Aorta (tissue), 5 donors: ENCODE results near the gene ACAP1. TPM values are rescaled to one million over a fixed set of nuclear protein-coding genes. Genes with fewer than 3 reads are reported as not detected.
A peak's percentile ranks its signal among the peaks of the same experiment; 100 is the strongest.

Experiments
- ATAC-seq: fragments of 200-7000 bp; cut with Tn5 transposase; one replicate; pipeline ENCODE4 v1.9.1; 2022; ENCODE audit warnings: moderate library complexity; ENCODE audit not compliant: low FRiP score
- DNase-seq, 2 donors: peaks; one replicate each; pipeline ENCODE4 v3.0.0-alpha.2; 2020
- H3K27ac ChIP-seq, 2 donors: one replicate each; pipeline ENCODE4 v1.5.1; 2013; ENCODE audit warnings: low read length in 2 of 2, mild to moderate bottlenecking in 2 of 2, moderate library complexity in 2 of 2, control low read depth in 1 of 2, inconsistent platforms in 1 of 2, low read depth in 1 of 2
- H3K27me3 ChIP-seq, 2 donors: one replicate each; pipeline ENCODE4 v1.6.1; 2013; ENCODE audit warnings: control low read depth in 1 of 2, low read length in 1 of 2, mild to moderate bottlenecking in 1 of 2, moderate library complexity in 1 of 2; ENCODE audit not compliant: insufficient read depth in 2 of 2, control insufficient read depth in 1 of 2
- H3K36me3 ChIP-seq, 2 donors: one replicate each; pipeline ENCODE4 v1.6.1; 2013; ENCODE audit warnings: control low read depth in 1 of 2, low read length in 1 of 2, mild to moderate bottlenecking in 1 of 2; ENCODE audit not compliant: insufficient read depth in 2 of 2, control insufficient read depth in 1 of 2
- H3K4me1 ChIP-seq, 2 donors: one replicate each; pipeline ENCODE4 v1.6.1; 2013; ENCODE audit warnings: low read length in 2 of 2, control low read depth in 1 of 2, mild to moderate bottlenecking in 1 of 2, moderate library complexity in 1 of 2; ENCODE audit not compliant: insufficient read depth in 2 of 2, control insufficient read depth in 1 of 2
- H3K4me3 ChIP-seq, 2 donors: one replicate each; pipeline ENCODE4 v1.5.1; 2013; ENCODE audit warnings: low read length in 2 of 2, control low read depth in 1 of 2, mild to moderate bottlenecking in 1 of 2
- H3K9me3 ChIP-seq: one replicate; pipeline ENCODE4 v1.6.1; 2013; ENCODE audit warnings: mild to moderate bottlenecking, low read length; ENCODE audit not compliant: control insufficient read depth
- WGBS, 2 donors: extraction: QIAGEN DNeasy Blood & Tissue Kit; methylation state at CpG; one replicate each; pipeline ENCODE4 v1.1.7; 2013; 5-methylcytosine and 5-hydroxymethylcytosine counted together
- intact Hi-C, 2 donors: fragments of 100-400 bp; cut with DNase I; formaldehyde crosslinking; loops; one replicate each; pipeline versions ENCODE4 v1.14.2 to v1.15.0; 2022
- polyA plus RNA-seq, 2 donors: library from polyadenylated mRNA; stranded (reverse); fragments of 200-250 nt; gene quantifications; one replicate each; pipeline ENCODE4 v1.2.3, GENCODE V29; 2013
- total RNA-seq, 2 donors: library from RNA; stranded (reverse); fragmentation: NEBNext Ultra II Directional; extraction: Animal tissue kit (Norgen Biotek cat#: 25700); gene quantifications; one replicate each; pipeline ENCODE4 v1.2.1, GENCODE V29; 2021
- donor health status: healthy with polysubstance abuse.
- donor health status: Bipolar disorder and iron deficiency.
- donor health status: DM: no; HTN: no; CAD: no.
- donor health status: DM: no; HTN: no; CAD: no.
- donor health status: DM: yes; HTN: yes; CAD: no.

Gene ACAP1
- total and polyA plus RNA-seq, 4 donors, result 6.5 to 21.8 (median 14.7) TPM

DNA sequence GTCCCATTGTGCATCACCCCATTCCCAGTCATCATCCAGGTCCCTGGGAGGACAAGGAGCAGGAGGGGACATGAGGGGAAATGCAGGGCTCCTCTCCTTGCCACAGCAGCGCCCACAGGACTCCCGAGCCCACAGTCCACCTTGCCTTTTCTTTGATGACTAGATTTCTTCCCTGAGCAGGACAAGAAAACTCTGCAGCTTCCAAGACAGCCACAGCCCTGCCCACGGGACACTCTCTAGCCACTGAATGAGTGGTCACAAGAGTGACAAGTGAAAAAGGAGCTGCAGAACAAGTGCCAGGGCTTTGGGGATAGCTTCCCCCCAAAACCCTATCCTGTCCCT lies 11.9 kb upstream of the ACAP1 start:
- ATAC-seq (no peak), DNase-seq (no peak)
- Histone ChIP-seq H3K9me3 (no peaks in the 10 kb centered on the region), H3K4me1 (no peaks in the 10 kb centered on the region), H3K27ac (no peak overlapping the region), H3K36me3 (peaks cover 0 to 5% of the 10 kb centered on the region in 2 donors), H3K4me3 (no peak overlapping the region), H3K27me3 (no peaks in the 10 kb centered on the region)
- intact Hi-C loops, result no loop called here
- 82 to 86% methylated on average over 3 of the region's 3 CpGs for WGBS, 2 donors

DNA sequence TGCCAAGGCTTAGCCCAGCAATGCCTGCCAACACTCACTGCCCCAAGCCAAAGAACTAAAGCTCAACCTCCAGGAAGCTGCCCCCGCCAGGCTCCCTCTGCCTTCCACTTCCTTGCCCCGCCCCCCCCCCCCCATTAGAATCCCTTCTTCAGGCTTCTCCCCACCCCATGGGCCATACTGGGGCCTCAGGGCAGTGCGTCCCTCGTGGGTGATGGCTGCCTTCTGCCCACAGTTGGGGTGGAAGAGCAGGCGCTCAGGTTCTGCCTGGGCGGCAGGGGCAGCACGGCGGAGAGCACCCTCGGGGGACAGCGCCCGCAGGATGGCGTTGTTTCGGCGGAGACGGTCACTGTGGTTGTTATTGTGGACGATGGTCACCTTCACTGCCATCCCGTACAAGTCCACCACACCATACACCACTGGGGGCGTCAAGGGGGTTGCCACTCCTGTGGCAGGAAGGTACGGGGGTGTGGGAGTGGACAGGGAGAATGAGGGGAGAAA lies 11.2 kb upstream of the ACAP1 start:
- H3K4me1 ChIP-seq, result no peaks in the 10 kb centered on the region
- no peaks in the 10 kb centered on the region for H3K27me3 ChIP-seq
- no peak overlapping the region for H3K4me3 ChIP-seq
- no peak for ATAC-seq
- H3K27ac ChIP-seq, result no peak overlapping the region
- no peak for DNase-seq
- peaks cover 0 to 5% of the 10 kb centered on the region in 2 donors for H3K36me3 ChIP-seq
- H3K9me3 ChIP-seq, result no peaks in the 10 kb centered on the region
- intact Hi-C loops, result no loop called here
- WGBS, 2 donors, result 90 to 91% methylated on average over 17 to 19 of the region's 19 CpGs

- H3K27ac ChIP-seq, result no peak overlapping the region
- ATAC-seq (no peak), DNase-seq (no peak)
- no peaks in the 10 kb centered on the region for H3K9me3 ChIP-seq
- H3K36me3 ChIP-seq, result peaks cover 0 to 5% of the 10 kb centered on the region in 2 donors
- no peak overlapping the region for H3K4me3 ChIP-seq
- no peaks in the 10 kb centered on the region for H3K27me3 ChIP-seq
- WGBS, 2 donors, result 90% methylated on average over 11 of the region's 11 CpGs
- intact Hi-C loops, result no loop called here
- H3K4me1 ChIP-seq, result no peaks in the 10 kb centered on the region
Measured at GRCh38 chr17:7326186-7326585, 10.1 kb upstream of the ACAP1 start.

- Histone ChIP-seq H3K36me3 (peaks cover 0 to 5% of the 10 kb centered on the region in 2 donors), H3K9me3 (no peaks in the 10 kb centered on the region), H3K4me1 (no peaks in the 10 kb centered on the region), H3K4me3 (no peak overlapping the region), H3K27ac (no peak overlapping the region), H3K27me3 (no peaks in the 10 kb centered on the region)
- DNase-seq (no peak), ATAC-seq (no peak)
- intact Hi-C loops, result no loop called here
- 86 to 89% methylated on average over 7 of the region's 7 CpGs for WGBS, 2 donors
Measured at GRCh38 chr17:7327056-7327455, 9.3 kb upstream of the ACAP1 start.

GRCh38 chr17:7327501-7327900 lies 8.8 kb upstream of the ACAP1 start:
- Histone ChIP-seq H3K9me3 (no peaks in the 10 kb centered on the region), H3K4me3 (no peak overlapping the region), H3K36me3 (peaks cover 0 to 4% of the 10 kb centered on the region in 2 donors), H3K4me1 (no peaks in the 10 kb centered on the region), H3K27me3 (no peaks in the 10 kb centered on the region), H3K27ac (no peak overlapping the region)
- no peak for DNase-seq
- intact Hi-C loops, result no loop called here
- 84 to 87% methylated on average over 17 of the region's 17 CpGs for WGBS, 2 donors
- no peak for ATAC-seq

DNA sequence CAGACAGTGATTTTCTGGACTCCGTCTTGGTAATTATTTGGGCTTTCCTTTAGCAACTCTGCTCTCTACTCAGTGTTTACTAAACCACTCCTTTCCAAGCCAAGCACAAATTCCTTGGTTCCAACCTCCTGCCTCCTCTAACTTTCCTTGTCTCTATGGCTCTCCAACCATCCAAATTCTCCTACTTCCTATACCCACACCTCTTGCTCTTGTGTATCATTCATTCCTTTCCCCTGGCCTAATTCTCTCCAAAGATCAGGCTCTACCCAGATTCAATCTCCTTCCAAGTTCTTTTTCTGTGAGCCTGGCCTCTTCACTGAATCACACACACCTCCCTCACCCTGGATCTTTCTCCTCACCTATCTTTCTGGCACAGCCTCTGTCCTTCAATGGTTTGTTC lies 8.3 kb upstream of the ACAP1 start:
- H3K9me3 ChIP-seq, result no peaks in the 10 kb centered on the region
- H3K4me1 ChIP-seq, result no peaks in the 10 kb centered on the region
- no peak for ATAC-seq
- H3K36me3 ChIP-seq, result no peaks in the 10 kb centered on the region
- intact Hi-C loops, result no loop called here
- no peak overlapping the region for H3K27ac ChIP-seq
- H3K4me3 ChIP-seq, result no peak overlapping the region
- no peaks in the 10 kb centered on the region for H3K27me3 ChIP-seq
- 72 to 84% methylated on average over 1 of the region's 1 CpG for WGBS, 2 donors
- DNase-seq, result no peak

- intact Hi-C loops, result loop anchor here in 1 of 2 donors (1.0 kb wide), 1 partner anchor 23 kb away; the partner anchor contains the start of gene KCTD11
Measured at GRCh38 chr17:7328840-7329373, 7.4 kb upstream of the ACAP1 start, which contains the start of gene NEURL4. Gene NEURL4 (minus strand): TSS chr17:7329335. CDS start chr17:7329312, 23 bp downstream.

DNA sequence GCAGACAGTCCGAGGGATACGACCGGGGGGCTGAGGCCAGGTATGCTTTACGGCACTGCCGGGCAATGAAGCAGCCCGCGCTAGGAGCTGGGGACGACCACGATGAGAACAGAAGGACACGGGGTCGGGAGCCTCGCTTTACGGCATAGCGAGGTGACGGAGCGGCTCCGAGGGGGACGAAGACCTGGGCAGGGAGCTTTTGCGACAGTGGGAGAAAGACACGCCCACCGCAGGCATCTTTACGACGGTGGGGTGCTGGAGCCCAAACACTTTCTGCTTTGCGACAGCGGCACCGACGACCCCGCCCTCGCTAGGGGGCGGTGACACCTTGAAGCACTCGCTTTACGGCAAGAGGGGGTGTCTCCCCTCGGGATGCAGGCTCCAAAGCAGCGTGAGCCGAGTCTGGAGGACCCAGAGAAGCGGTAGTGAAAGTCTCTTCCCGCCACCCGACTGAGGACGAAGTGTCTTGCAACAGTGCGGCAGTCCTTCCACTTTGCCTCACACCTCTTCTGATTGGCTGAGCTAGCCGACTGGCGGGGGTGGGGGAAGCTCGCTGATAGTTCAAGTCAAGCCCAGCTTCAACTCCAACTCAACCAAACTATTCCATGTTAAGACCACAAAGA lies 6.8 kb upstream of the ACAP1 start:
- no peaks in the 10 kb centered on the region for H3K36me3 ChIP-seq
- no peaks in the 10 kb centered on the region for H3K4me1 ChIP-seq
- no peaks in the 10 kb centered on the region for H3K27me3 ChIP-seq
- H3K4me3 ChIP-seq, result peak overlapping the region; percentile 54 to 57
- ATAC-seq, result peak; percentile 94
- intact Hi-C loops, result loop anchor here in 1 of 2 donors (1.0 kb wide), 1 partner anchor 23 kb away; the partner anchor contains the start of gene KCTD11
- peak; percentile 99 for DNase-seq
- peak overlapping the region; percentile 15 to 73 for H3K27ac ChIP-seq
- WGBS, 2 donors, result 0 to 1% methylated on average over 42 to 43 of the region's 43 CpGs
- no peaks in the 10 kb centered on the region for H3K9me3 ChIP-seq

More at GRCh38 chr17:7328840-7329373, 7.4 kb upstream of the ACAP1 start, which contains the start of gene NEURL4:
- ATAC-seq (no peak), DNase-seq (no peak)
- Histone ChIP-seq H3K27me3 (no peaks in the 10 kb centered on the region), H3K9me3 (no peaks in the 10 kb centered on the region), H3K4me3 (peak within 1 kb of the TSS; percentile 54 to 57), H3K27ac (peak within 1 kb of the TSS; percentile 15 to 73), H3K36me3 (no peaks in the 10 kb centered on the region), H3K4me1 (no peaks in the 10 kb centered on the region)
- WGBS, 2 donors, result 1% methylated on average over 43 to 50 of the region's 50 CpGs
